ENCODE results near the gene CDYL2. TPM values are rescaled to one million over a fixed set of nuclear protein-coding genes. Genes with fewer than 3 reads are reported as not detected.

The CDYL2 gene
- total and polyA plus RNA-seq, 8 donors = 0.60 to 7.3 (median 1.7) TPM

DNA sequence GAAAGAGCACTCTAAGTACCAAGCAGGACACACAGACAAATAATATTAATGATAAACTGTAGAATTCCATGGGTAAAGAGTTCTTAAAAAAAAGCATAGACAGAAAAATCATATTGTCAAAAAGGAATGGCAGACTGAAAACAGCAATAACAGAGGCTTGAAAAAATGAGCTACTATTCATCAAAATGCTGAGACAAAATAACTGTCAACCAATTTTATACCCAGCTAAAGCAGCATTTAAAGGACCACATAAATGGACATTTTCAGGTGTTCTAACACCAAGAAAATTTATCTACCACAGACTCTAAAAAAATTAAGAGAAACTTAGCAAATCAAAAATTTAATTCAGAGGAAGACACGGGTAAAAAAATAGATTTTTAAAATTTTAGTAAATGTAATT, 144.5 kb downstream of the CDYL2 start:
- WGBS, 5 donors = 88 to 98% (median 95%) methylated on average over 1 of the region's 1 CpG
- DNase-seq = no peak
- no peaks in the 10 kb centered on the region for H3K36me3 ChIP-seq
- TF ChIP-seq POLR2AphosphoS5 (IDR thresholded peaks at IDR 0.05) (no peak), EP300 (IDR thresholded peaks at IDR 0.05) (no peak), POLR2A (IDR thresholded peaks at IDR 0.05) (no peak)
- TF ChIP-seq, protein P1, sequence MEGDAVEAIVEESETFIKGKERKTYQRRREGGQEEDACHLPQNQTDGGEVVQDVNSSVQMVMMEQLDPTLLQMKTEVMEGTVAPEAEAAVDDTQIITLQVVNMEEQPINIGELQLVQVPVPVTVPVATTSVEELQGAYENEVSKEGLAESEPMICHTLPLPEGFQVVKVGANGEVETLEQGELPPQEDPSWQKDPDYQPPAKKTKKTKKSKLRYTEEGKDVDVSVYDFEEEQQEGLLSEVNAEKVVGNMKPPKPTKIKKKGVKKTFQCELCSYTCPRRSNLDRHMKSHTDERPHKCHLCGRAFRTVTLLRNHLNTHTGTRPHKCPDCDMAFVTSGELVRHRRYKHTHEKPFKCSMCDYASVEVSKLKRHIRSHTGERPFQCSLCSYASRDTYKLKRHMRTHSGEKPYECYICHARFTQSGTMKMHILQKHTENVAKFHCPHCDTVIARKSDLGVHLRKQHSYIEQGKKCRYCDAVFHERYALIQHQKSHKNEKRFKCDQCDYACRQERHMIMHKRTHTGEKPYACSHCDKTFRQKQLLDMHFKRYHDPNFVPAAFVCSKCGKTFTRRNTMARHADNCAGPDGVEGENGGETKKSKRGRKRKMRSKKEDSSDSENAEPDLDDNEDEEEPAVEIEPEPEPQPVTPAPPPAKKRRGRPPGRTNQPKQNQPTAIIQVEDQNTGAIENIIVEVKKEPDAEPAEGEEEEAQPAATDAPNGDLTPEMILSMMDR (IDR thresholded peaks at IDR 0.05) = no peak
- peaks cover 0 to 14% (median 2%) of the 10 kb centered on the region in 4 donors for H3K4me1 ChIP-seq
- intact Hi-C loops (cut with DNase I; ENCODE audit: low total_unique reads) = no loop called here
- H3K27ac ChIP-seq = no peak overlapping the region
- no peaks in the 10 kb centered on the region for H3K27me3 ChIP-seq
- H3K4me3 ChIP-seq = no peak overlapping the region
- peaks cover 0 to 17% (median 5%) of the 10 kb centered on the region in 4 donors for H3K9me3 ChIP-seq

GRCh38 chr16:80656711-80657150, 147.7 kb downstream of the CDYL2 start:
- peaks cover 0 to 18% (median 4%) of the 10 kb centered on the region in 4 donors for H3K4me1 ChIP-seq
- intact Hi-C loops (cut with DNase I; ENCODE audit: low total_unique reads) = no loop called here
- H3K36me3 ChIP-seq = no peaks in the 10 kb centered on the region
- peak in 1 of 2 donors; percentile 9 for DNase-seq
- TF ChIP-seq, protein P1 (IDR thresholded peaks at IDR 0.05) = no peak
- TF ChIP-seq EP300 (IDR thresholded peaks at IDR 0.05) (no peak), POLR2A (IDR thresholded peaks at IDR 0.05) (no peak), POLR2AphosphoS5 (IDR thresholded peaks at IDR 0.05) (no peak)
- H3K4me3 ChIP-seq = peak overlapping the region in 2 of 4 donors; percentile 6 to 7
- peaks cover 0 to 17% (median 5%) of the 10 kb centered on the region in 4 donors for H3K9me3 ChIP-seq
- no peaks in the 10 kb centered on the region for H3K27me3 ChIP-seq
- peak overlapping the region in 1 of 5 donors; percentile 61 for H3K27ac ChIP-seq
- WGBS, 5 donors = 14 to 41% (median 31%) methylated on average over 8 of the region's 8 CpGs

DNA sequence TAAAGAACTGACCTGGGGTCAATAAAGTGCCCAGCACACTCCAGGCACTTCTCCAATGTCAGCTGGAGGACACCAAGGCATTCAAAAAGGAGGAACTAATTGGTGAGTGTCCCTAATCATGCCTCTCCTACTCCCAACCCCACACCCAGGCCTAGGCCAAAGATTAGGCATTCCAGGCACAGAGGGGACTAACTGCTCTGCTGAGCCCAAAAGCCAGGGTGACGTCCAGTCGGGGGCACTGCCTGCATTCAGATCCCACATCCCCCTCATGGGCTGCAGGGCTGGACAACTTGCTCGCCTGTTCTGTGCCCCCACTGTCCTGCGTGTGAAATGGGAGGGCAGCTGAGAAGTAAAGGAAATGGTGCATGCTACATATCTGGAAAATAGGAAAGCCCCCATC, 148.2 kb downstream of the CDYL2 start:
- no peak for DNase-seq
- H3K36me3 ChIP-seq = no peaks in the 10 kb centered on the region
- H3K4me1 ChIP-seq = peaks cover 0 to 18% (median 4%) of the 10 kb centered on the region in 4 donors
- H3K27me3 ChIP-seq = no peaks in the 10 kb centered on the region
- peaks cover 0 to 17% (median 5%) of the 10 kb centered on the region in 4 donors for H3K9me3 ChIP-seq
- no peak overlapping the region for H3K27ac ChIP-seq
- H3K4me3 ChIP-seq = no peak overlapping the region
- intact Hi-C loops (cut with DNase I; ENCODE audit: low total_unique reads) = no loop called here
- WGBS, 5 donors = 68 to 95% (median 72%) methylated on average over 2 to 4 of the region's 4 CpGs
- TF ChIP-seq, protein P1 (IDR thresholded peaks at IDR 0.05) = no peak
- TF ChIP-seq POLR2A (IDR thresholded peaks at IDR 0.05) (no peak), POLR2AphosphoS5 (IDR thresholded peaks at IDR 0.05) (no peak), EP300 (IDR thresholded peaks at IDR 0.05) (no peak)

DNA sequence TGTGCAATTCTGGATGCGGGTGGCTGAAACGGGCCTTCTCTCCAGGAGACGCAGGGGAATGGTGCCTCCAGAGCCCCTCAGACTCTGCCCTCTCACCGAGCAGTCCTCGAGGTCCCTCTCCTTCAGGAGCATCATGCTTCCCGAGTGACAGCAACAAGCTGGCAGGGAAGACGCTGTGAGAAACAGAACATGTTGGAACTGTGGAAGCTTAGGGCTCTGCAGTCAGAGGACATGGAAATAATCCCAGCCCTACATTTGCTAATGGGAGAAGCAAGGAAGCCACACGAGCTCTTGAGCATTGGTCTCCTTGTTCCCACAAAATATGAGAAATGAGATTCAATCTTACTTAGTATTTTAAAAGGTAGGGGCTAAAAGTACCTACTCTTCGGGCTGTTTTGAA, 148.6 kb downstream of the CDYL2 start:
- no peak for TF ChIP-seq EP300 (IDR thresholded peaks at IDR 0.05)
- TF ChIP-seq POLR2AphosphoS5 (IDR thresholded peaks at IDR 0.05) = no peak
- TF ChIP-seq, protein P1 (IDR thresholded peaks at IDR 0.05) = no peak
- no peak for TF ChIP-seq POLR2A (IDR thresholded peaks at IDR 0.05)
- Histone ChIP-seq H3K27ac (no peak overlapping the region), H3K9me3 (peaks cover 0 to 14% (median 4%) of the 10 kb centered on the region in 4 donors), H3K36me3 (no peaks in the 10 kb centered on the region), H3K4me3 (no peak overlapping the region), H3K27me3 (no peaks in the 10 kb centered on the region), H3K4me1 (peaks cover 0 to 18% (median 4%) of the 10 kb centered on the region in 4 donors)
- intact Hi-C loops (cut with DNase I; ENCODE audit: low total_unique reads) = no loop called here
- WGBS, 5 donors = 87 to 89% (median 87%) methylated on average over 9 of the region's 9 CpGs
- no peak for DNase-seq

Data from stomach (tissue), 9 donors.